ENCODE data around the gene CLDN5.

Gene CLDN5

DNA sequence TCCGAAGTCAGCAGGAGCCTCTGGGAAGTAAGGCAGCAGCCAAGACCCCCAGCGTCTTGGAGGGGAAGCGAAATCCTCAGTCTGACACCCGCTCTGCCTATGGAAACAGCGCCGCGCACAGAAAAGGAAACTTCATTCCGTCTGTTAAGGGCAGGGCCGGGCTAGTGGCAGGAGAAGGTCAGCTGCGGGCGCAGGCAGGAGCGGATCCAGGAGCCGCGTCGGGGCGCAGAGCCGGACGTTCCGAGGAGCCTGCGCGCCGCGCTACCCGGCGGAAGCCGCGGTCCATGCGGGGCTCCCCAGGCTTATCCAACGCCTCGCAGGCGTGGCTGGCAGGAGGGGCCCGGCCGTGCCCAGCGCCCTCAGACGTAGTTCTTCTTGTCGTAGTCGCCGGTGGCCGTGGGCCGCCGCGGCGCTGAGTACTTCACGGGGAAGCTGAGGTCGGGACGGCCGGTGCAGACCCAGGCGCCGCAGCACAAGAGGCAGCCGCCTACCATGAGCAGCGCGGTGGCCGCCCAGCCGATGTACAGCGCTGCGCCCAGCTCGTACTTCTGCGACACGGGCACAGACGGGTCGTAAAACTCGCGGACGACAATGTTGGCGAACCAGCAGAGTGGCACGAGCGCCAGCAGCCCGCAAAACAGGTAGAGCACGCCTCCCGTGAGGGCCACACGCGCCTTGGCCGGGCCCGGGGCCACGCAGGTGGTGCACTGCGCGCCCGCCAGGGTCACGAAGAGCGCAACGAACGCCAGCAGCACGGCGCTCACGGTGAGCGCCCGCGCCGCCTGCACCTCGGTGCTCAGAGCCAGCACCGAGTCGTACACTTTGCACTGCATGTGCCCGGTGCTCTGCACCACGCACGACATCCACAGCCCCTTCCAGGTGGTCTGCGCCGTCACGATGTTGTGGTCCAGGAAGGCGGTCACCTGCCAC is 705 bp downstream of the CLDN5 start:
- TF ChIP-seq POLR2AphosphoS5 (IDR thresholded peaks at IDR 0.05; ENCODE audit: low read depth) (peak; percentile 13; the same call in 1 of the 2 replicates), SPI1 (IDR thresholded peaks at IDR 0.05; ENCODE audit: borderline replicate concordance, low read depth) (no peak)
- Histone ChIP-seq H3K27me3 (ENCODE audit: insufficient read depth, poor library complexity, severe bottlenecking) (peaks cover 28% of the 10 kb centered on the region), H3K27ac (replicated peaks) (no peak overlapping the region), H3K4me3 (replicated peaks; ENCODE audit: insufficient read depth, low read length) (peak overlapping the region; percentile 42)
- DNase-seq (ENCODE audit: low read depth in 1 of 2, low spot score in 1 of 2) = peak; percentile 31 to 35

DNA sequence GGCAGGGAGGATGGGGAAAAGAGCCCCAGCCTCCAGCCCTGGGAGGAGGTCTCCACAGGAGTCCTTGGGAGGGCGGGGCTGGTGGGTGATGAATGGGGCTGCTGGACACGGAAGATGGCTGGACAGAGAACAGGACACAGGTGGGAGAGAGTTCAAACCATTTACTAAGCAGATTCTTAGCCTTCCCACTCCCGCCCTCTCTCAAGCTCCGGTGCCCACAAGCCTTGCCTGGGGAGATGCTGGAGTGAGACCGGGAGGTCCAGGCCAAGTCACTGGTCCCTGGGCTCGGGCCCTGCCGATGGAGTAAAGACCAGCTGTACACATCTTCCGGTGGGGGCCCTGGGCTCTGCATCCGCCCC is 1.4 kb downstream of the CLDN5 start:
- Histone ChIP-seq H3K27me3 (ENCODE audit: insufficient read depth, poor library complexity, severe bottlenecking) (peaks cover 28% of the 10 kb centered on the region), H3K4me3 (replicated peaks; ENCODE audit: insufficient read depth, low read length) (no peak overlapping the region), H3K27ac (replicated peaks) (no peak overlapping the region)
- TF ChIP-seq, protein P1, sequence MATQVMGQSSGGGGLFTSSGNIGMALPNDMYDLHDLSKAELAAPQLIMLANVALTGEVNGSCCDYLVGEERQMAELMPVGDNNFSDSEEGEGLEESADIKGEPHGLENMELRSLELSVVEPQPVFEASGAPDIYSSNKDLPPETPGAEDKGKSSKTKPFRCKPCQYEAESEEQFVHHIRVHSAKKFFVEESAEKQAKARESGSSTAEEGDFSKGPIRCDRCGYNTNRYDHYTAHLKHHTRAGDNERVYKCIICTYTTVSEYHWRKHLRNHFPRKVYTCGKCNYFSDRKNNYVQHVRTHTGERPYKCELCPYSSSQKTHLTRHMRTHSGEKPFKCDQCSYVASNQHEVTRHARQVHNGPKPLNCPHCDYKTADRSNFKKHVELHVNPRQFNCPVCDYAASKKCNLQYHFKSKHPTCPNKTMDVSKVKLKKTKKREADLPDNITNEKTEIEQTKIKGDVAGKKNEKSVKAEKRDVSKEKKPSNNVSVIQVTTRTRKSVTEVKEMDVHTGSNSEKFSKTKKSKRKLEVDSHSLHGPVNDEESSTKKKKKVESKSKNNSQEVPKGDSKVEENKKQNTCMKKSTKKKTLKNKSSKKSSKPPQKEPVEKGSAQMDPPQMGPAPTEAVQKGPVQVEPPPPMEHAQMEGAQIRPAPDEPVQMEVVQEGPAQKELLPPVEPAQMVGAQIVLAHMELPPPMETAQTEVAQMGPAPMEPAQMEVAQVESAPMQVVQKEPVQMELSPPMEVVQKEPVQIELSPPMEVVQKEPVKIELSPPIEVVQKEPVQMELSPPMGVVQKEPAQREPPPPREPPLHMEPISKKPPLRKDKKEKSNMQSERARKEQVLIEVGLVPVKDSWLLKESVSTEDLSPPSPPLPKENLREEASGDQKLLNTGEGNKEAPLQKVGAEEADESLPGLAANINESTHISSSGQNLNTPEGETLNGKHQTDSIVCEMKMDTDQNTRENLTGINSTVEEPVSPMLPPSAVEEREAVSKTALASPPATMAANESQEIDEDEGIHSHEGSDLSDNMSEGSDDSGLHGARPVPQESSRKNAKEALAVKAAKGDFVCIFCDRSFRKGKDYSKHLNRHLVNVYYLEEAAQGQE (IDR thresholded peaks at IDR 0.05; ENCODE audit: insufficient replicate concordance, low read depth) = no peak
- TF ChIP-seq, protein P2, sequence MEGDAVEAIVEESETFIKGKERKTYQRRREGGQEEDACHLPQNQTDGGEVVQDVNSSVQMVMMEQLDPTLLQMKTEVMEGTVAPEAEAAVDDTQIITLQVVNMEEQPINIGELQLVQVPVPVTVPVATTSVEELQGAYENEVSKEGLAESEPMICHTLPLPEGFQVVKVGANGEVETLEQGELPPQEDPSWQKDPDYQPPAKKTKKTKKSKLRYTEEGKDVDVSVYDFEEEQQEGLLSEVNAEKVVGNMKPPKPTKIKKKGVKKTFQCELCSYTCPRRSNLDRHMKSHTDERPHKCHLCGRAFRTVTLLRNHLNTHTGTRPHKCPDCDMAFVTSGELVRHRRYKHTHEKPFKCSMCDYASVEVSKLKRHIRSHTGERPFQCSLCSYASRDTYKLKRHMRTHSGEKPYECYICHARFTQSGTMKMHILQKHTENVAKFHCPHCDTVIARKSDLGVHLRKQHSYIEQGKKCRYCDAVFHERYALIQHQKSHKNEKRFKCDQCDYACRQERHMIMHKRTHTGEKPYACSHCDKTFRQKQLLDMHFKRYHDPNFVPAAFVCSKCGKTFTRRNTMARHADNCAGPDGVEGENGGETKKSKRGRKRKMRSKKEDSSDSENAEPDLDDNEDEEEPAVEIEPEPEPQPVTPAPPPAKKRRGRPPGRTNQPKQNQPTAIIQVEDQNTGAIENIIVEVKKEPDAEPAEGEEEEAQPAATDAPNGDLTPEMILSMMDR (IDR thresholded peaks at IDR 0.05; ENCODE audit: insufficient read depth, low read length) = no peak
- TF ChIP-seq POLR2AphosphoS5 (IDR thresholded peaks at IDR 0.05; ENCODE audit: low read depth) (peak; percentile 43), GABPA (IDR thresholded peaks at IDR 0.05; ENCODE audit: low read depth) (no peak), SPI1 (IDR thresholded peaks at IDR 0.05; ENCODE audit: borderline replicate concordance, low read depth) (no peak)
- DNase-seq (ENCODE audit: low read depth in 1 of 2, low spot score in 1 of 2) = peak in 1 of 2 experiments; percentile 13

DNA sequence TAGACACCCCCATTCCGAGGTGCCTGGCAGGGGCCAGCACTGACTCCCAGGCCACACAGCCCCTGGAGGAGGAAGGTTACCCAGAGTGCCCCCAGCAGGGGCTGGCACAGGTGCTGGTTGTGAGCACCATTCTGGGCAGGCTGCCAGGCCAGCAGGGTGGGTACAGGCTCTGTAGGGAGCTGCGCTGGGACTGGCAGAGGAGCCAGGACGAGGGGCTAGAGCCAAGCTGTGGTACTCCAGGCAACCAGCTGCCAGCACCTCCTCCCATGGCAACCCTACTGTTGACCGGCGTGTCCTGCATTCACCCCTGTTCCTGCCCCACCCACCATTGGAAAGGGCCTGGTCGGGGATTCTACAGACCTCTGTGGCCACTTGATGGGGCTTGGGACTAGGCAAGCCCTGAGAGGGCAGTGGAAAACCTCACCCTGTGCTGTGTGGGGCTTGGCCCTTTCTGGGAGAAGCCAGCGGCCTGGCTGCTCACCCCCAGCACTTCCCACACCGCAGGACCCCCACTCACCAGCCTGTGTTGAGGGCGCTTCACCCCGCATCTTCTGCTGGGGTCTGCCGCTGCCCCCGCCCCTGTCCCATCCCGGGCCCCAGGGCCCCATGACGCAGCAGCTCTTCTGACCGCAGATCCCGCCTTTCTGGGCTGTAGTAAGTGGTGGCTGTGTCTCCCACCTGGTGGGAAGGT is 1.9 kb downstream of the CLDN5 start:
- peaks cover 28% of the 10 kb centered on the region for H3K27me3 ChIP-seq (ENCODE audit: insufficient read depth, poor library complexity, severe bottlenecking)
- no peak for DNase-seq (ENCODE audit: low read depth in 1 of 2, low spot score in 1 of 2)
- H3K27ac ChIP-seq (replicated peaks) = no peak overlapping the region
- no peak overlapping the region for H3K4me3 ChIP-seq (replicated peaks; ENCODE audit: insufficient read depth, low read length)
- no peak for TF ChIP-seq GABPA (IDR thresholded peaks at IDR 0.05; ENCODE audit: low read depth)
- TF ChIP-seq POLR2AphosphoS5 (IDR thresholded peaks at IDR 0.05; ENCODE audit: low read depth) = no peak
- TF ChIP-seq, protein P2 (IDR thresholded peaks at IDR 0.05; ENCODE audit: insufficient read depth, low read length) = no peak

DNA sequence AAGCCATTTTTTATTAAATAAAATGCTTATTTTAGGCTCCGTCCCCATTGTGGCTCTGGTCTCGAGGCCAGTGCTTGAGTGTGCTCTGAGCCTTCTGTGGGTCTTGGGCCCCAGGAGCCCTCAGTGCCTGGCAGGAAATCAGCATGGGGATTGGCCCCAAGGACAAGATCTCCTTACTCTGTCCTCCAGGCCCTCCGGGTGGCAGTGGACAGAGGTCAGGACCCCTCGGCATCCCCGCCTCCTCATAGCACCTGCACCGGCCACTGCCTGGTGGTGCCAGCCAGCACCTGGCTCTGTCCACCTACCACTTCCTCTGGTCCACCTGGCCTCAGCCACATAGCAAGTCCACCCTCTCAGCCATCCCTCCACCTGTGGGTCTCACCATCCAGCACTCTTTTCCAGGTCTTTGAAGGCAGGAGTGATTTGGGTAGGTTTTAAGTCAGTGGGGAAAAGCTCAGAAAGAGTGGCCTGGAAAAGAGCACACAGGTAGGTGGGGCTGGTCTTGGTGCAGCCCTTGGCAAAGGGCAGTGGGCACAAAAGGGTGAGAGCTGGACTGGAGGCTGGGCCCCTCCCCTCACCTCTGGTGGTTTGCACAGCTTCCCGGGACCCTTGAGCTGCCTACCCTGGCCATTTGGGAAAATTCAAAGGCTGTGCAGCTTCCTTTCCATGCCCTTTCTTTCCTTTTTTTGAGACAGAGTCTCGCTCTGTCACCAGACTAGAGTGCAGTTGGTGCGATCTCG is 3.5 kb downstream of the CLDN5 start:
- Histone ChIP-seq H3K4me3 (replicated peaks; ENCODE audit: insufficient read depth, low read length) (no peak overlapping the region), H3K27ac (replicated peaks) (no peak overlapping the region), H3K27me3 (ENCODE audit: insufficient read depth, poor library complexity, severe bottlenecking) (peaks cover 28% of the 10 kb centered on the region)
- no peak for DNase-seq (ENCODE audit: low read depth in 1 of 2, low spot score in 1 of 2)
- TF ChIP-seq GABPA (IDR thresholded peaks at IDR 0.05; ENCODE audit: low read depth) (no peak), SPI1 (IDR thresholded peaks at IDR 0.05; ENCODE audit: borderline replicate concordance, low read depth) (no peak), POLR2AphosphoS5 (IDR thresholded peaks at IDR 0.05; ENCODE audit: low read depth) (no peak)
- TF ChIP-seq, protein P2 (IDR thresholded peaks at IDR 0.05; ENCODE audit: insufficient read depth, low read length) = no peak
- TF ChIP-seq, protein P1 (IDR thresholded peaks at IDR 0.05; ENCODE audit: insufficient replicate concordance, low read depth) = no peak
